ENCODE measurements around the gene PTOV1.
A peak's percentile ranks its signal among the peaks of the same experiment; 100 is the strongest.

PTOV1 gene

DNA sequence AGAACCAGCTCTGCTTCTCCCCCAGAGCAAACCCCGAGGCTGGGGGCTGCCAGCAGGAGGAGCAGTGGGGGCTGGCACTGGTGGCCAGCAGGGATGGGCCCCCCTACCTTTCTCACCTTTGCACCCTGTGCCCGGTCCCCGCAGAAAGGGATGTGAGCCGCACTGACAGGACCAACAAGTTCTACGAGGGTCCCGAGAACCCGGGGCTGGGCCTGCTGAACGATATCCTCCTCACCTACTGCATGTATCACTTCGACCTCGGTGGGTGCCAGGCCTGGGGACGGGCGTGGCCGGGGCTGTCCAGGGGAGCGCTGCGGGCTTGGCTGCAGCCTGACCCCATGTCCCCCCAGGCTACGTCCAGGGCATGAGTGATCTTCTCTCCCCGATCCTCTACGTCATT, 33.1 kb downstream of the PTOV1 start:
- Histone ChIP-seq H3K36me3 (replicated peaks; ENCODE audit: low read depth, low read length) (peaks cover 59% of the 10 kb centered on the region), H3K4me1 (ENCODE audit: low read length) (peaks cover 23% of the 10 kb centered on the region), H3K9me3 (ENCODE audit: insufficient read depth, low read length) (no peaks in the 10 kb centered on the region), H2AFZ (ENCODE audit: low read depth, low read length) (no peak overlapping the region), H4K20me1 (ENCODE audit: insufficient read depth, low read length) (peaks cover 4% of the 10 kb centered on the region; the same call in 1 of the 2 replicates), H3K4me3 (ENCODE audit: low read length) (no peak overlapping the region), H3K9ac (ENCODE audit: low read length) (no peak overlapping the region), H3K4me2 (ENCODE audit: low read length) (no peak overlapping the region), H3K27me3 (ENCODE audit: low read depth, low read length) (no peaks in the 10 kb centered on the region), H3K79me2 (ENCODE audit: low read length) (no peaks in the 10 kb centered on the region), H3K27ac (ENCODE audit: low read length) (no peak overlapping the region)
- no peak for TF ChIP-seq EZH2phosphoT487 (IDR thresholded peaks at IDR 0.05; ENCODE audit: low read depth)
- TF ChIP-seq, protein P1, sequence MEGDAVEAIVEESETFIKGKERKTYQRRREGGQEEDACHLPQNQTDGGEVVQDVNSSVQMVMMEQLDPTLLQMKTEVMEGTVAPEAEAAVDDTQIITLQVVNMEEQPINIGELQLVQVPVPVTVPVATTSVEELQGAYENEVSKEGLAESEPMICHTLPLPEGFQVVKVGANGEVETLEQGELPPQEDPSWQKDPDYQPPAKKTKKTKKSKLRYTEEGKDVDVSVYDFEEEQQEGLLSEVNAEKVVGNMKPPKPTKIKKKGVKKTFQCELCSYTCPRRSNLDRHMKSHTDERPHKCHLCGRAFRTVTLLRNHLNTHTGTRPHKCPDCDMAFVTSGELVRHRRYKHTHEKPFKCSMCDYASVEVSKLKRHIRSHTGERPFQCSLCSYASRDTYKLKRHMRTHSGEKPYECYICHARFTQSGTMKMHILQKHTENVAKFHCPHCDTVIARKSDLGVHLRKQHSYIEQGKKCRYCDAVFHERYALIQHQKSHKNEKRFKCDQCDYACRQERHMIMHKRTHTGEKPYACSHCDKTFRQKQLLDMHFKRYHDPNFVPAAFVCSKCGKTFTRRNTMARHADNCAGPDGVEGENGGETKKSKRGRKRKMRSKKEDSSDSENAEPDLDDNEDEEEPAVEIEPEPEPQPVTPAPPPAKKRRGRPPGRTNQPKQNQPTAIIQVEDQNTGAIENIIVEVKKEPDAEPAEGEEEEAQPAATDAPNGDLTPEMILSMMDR (IDR thresholded peaks at IDR 0.05; ENCODE audit: low read depth, low read length), result no peak

DNA sequence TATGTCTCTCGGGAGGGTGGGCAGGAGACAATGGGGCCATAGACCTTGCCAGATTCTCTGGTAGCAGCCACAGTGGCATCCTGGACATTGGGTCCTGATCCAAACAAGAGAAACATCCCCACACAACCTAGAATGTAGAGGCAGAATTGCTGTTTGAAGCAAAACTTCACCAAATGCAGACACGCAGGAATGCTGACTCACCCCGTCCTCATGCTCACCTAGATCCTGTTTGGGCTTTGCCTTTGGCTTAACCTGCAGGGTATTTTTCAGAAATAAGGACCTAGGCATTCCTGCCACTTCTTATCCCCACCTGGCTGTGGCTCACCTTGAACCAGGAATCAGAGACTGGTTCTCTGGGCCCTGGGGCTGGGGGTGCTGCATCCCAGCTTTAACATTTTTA, 33.8 kb downstream of the PTOV1 start:
- TF ChIP-seq EZH2phosphoT487 (IDR thresholded peaks at IDR 0.05; ENCODE audit: low read depth), result no peak
- TF ChIP-seq, protein P1 (IDR thresholded peaks at IDR 0.05; ENCODE audit: low read depth, low read length), result no peak
- Histone ChIP-seq H3K9me3 (ENCODE audit: insufficient read depth, low read length) (no peaks in the 10 kb centered on the region), H3K79me2 (ENCODE audit: low read length) (no peaks in the 10 kb centered on the region), H3K27ac (ENCODE audit: low read length) (no peak overlapping the region), H3K36me3 (replicated peaks; ENCODE audit: low read depth, low read length) (peaks cover 66% of the 10 kb centered on the region), H4K20me1 (ENCODE audit: insufficient read depth, low read length) (peaks cover 11% of the 10 kb centered on the region), H3K4me3 (ENCODE audit: low read length) (no peak overlapping the region), H3K27me3 (ENCODE audit: low read depth, low read length) (no peaks in the 10 kb centered on the region), H3K4me1 (ENCODE audit: low read length) (peaks cover 29% of the 10 kb centered on the region), H2AFZ (ENCODE audit: low read depth, low read length) (no peak overlapping the region), H3K9ac (ENCODE audit: low read length) (no peak overlapping the region), H3K4me2 (ENCODE audit: low read length) (no peak overlapping the region)

DNA sequence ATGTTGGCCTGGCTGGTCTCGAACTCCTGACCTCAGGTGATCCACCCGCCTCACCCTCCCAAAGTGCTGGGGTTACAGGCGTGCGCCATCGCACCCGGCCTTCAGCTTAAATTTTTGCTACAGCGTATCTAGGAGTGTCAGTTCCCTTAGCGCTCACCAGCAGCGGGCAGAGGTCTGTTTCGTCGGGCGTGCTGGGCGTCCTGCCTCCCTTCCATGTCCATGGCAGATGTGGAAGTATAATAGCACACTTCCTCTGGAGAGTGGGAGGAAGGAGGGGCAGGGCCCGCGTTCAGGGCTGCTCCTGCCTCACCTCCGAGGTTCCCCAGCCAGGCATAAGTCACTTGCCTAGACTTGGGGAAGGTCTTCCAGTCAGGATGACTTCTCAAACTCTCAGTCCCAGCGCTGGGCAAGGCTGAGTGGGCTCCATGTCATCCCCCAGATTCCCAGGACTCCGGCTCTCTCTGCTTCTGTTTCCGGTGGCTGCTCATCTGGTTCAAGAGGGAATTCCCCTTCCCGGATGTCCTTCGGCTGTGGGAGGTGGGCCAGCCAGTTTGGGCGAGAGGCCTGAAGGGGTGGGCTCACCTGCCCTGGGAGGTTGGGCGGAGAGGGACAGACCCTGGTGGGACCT, 36.2 kb downstream of the PTOV1 start:
- TF ChIP-seq, protein P1 (IDR thresholded peaks at IDR 0.05; ENCODE audit: low read depth, low read length), result no peak
- TF ChIP-seq EZH2phosphoT487 (IDR thresholded peaks at IDR 0.05; ENCODE audit: low read depth), result no peak
- H3K27ac ChIP-seq (ENCODE audit: low read length), result peak overlapping the region; percentile 78
- H3K4me1 ChIP-seq (ENCODE audit: low read length), result peaks cover 45% of the 10 kb centered on the region
- H3K9ac ChIP-seq (ENCODE audit: low read length), result no peak overlapping the region; the same call in 1 of the 2 replicates
- H4K20me1 ChIP-seq (ENCODE audit: insufficient read depth, low read length), result peaks cover 28% of the 10 kb centered on the region
- H3K4me2 ChIP-seq (ENCODE audit: low read length), result peak overlapping the region; percentile 56
- H3K79me2 ChIP-seq (ENCODE audit: low read length), result no peaks in the 10 kb centered on the region; the same call in 1 of the 2 replicates
- H2AFZ ChIP-seq (ENCODE audit: low read depth, low read length), result no peak overlapping the region
- H3K36me3 ChIP-seq (replicated peaks; ENCODE audit: low read depth, low read length), result peaks cover 60% of the 10 kb centered on the region
- H3K27me3 ChIP-seq (ENCODE audit: low read depth, low read length), result no peaks in the 10 kb centered on the region
- peak overlapping the region; percentile 40; the same call in 1 of the 2 replicates for H3K4me3 ChIP-seq (ENCODE audit: low read length)
- H3K9me3 ChIP-seq (ENCODE audit: insufficient read depth, low read length), result no peaks in the 10 kb centered on the region

DNA sequence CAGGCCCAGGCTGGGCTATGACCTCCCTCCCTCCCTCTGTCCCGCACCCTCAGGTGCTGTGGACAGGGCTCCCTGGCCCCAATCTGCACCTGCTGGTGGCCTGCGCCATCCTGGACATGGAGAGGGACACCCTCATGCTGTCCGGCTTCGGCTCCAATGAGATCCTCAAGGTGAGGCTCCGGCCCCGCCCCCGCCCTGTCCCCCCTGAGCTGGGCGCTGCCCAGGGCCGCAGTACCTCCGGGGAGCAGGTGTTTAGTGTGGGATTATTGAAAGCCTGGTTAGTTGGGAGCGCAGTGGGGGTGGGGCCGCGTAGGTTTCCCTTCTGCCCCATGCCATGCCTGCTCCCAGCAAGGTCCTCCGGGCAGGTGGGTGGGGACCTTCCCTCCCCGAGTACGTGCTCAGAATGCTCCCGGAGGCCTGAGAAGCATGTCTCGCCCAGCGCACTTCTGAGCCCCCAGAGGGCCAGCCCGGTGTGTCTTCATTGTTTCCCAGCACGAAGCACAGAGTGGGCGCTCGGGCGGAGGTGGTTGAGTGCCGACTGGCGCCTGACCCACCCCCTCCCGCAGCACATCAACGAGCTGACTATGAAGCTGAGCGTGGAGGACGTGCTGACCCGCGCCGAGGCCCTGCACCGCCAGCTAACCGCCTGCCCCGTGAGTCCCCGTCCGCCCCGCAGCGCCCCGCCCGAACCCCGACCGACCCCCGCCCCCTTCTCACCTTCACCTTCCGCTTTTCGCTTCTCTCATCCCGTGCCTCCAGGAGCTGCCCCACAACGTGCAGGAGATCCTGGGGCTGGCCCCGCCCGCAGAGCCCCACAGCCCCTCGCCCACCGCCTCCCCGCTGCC, 36.9 kb downstream of the PTOV1 start:
- TF ChIP-seq EZH2phosphoT487 (IDR thresholded peaks at IDR 0.05; ENCODE audit: low read depth), result no peak
- TF ChIP-seq, protein P1 (IDR thresholded peaks at IDR 0.05; ENCODE audit: low read depth, low read length), result no peak
- Histone ChIP-seq H2AFZ (ENCODE audit: low read depth, low read length) (no peak overlapping the region), H3K36me3 (replicated peaks; ENCODE audit: low read depth, low read length) (peaks cover 61% of the 10 kb centered on the region), H4K20me1 (ENCODE audit: insufficient read depth, low read length) (peaks cover 34% of the 10 kb centered on the region), H3K4me1 (ENCODE audit: low read length) (peaks cover 52% of the 10 kb centered on the region), H3K4me3 (ENCODE audit: low read length) (peak overlapping the region; percentile 40), H3K9me3 (ENCODE audit: insufficient read depth, low read length) (no peaks in the 10 kb centered on the region), H3K27me3 (ENCODE audit: low read depth, low read length) (no peaks in the 10 kb centered on the region), H3K79me2 (ENCODE audit: low read length) (peaks cover 7% of the 10 kb centered on the region), H3K27ac (ENCODE audit: low read length) (peak overlapping the region; percentile 78), H3K9ac (ENCODE audit: low read length) (peak overlapping the region; percentile 12; the same call in 1 of the 2 replicates), H3K4me2 (ENCODE audit: low read length) (peak overlapping the region; percentile 56)

All from OCI-LY3 (cell line).